ENCODE results near the gene ADCY10. TPM values are rescaled to one million over a fixed set of nuclear protein-coding genes. Genes with fewer than 3 reads are reported as not detected.

The ADCY10 gene, protein sequence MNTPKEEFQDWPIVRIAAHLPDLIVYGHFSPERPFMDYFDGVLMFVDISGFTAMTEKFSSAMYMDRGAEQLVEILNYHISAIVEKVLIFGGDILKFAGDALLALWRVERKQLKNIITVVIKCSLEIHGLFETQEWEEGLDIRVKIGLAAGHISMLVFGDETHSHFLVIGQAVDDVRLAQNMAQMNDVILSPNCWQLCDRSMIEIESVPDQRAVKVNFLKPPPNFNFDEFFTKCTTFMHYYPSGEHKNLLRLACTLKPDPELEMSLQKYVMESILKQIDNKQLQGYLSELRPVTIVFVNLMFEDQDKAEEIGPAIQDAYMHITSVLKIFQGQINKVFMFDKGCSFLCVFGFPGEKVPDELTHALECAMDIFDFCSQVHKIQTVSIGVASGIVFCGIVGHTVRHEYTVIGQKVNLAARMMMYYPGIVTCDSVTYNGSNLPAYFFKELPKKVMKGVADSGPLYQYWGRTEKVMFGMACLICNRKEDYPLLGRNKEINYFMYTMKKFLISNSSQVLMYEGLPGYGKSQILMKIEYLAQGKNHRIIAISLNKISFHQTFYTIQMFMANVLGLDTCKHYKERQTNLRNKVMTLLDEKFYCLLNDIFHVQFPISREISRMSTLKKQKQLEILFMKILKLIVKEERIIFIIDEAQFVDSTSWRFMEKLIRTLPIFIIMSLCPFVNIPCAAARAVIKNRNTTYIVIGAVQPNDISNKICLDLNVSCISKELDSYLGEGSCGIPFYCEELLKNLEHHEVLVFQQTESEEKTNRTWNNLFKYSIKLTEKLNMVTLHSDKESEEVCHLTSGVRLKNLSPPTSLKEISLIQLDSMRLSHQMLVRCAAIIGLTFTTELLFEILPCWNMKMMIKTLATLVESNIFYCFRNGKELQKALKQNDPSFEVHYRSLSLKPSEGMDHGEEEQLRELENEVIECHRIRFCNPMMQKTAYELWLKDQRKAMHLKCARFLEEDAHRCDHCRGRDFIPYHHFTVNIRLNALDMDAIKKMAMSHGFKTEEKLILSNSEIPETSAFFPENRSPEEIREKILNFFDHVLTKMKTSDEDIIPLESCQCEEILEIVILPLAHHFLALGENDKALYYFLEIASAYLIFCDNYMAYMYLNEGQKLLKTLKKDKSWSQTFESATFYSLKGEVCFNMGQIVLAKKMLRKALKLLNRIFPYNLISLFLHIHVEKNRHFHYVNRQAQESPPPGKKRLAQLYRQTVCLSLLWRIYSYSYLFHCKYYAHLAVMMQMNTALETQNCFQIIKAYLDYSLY (N-terminal part only)
- total RNA-seq (2014; rRNA removed; shearing (Covaris generic)) (not detected in 2 replicates), polyA plus RNA-seq (2016; fragmentation: Nextera tagmentation; extraction: Ambion mirVana) (not detected in 2 replicates)
- long read RNA-seq: 0 reads

DNA sequence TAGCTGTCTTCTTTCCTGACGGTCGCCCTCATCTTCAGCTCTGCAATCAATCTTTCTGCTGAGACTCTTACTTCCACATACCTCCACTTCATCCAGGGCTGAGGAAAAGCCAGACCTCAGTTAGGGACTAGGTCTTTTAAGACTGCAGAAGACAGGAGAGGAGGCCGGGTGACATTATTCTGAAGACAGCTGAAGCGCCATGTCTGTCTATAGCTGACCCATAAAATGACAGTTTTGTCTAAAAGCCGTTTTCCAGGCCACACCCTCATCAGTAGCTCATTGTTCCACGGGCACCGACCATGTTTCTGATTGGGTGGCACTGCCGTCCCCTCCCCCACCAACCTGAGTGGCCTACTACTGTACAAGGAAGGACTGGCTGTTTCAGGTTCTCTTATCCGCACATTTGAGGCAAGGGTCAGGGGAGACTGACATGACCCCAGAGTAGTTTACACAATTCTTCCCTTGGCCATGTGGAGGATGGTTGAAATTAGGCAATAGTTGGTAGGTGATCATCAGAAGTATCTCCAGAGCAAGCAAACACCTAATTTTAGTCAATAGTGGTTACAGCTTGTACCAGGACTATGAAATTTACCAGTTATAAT, at the start of gene ADCY10:
Gene ADCY10 (minus strand): TSS at position 240 of the 602 bp plus-strand sequence. CDS start 8,994 bp downstream, outside the sequence.
- peak within 1 kb of the TSS; percentile 25; the same call in 1 of the 2 replicates for H3K4me2 ChIP-seq
- H2AFZ ChIP-seq: no peak within 1 kb of the TSS
- H3F3A ChIP-seq (replicated peaks; ENCODE audit: low read depth): no peaks in the 10 kb centered on the region
- ATAC-seq (no peak), DNase-seq (ENCODE audit: low spot score) (peak; percentile 20)
- peaks cover 9% of the 10 kb centered on the region; the same call in 1 of the 2 replicates for H3K36me3 ChIP-seq (ENCODE audit: insufficient read depth)
- peak within 1 kb of the TSS; percentile 47 for H3K27ac ChIP-seq (ENCODE audit: low read depth)
- H3K27me3 Mint-ChIP-seq (ENCODE audit: insufficient read depth, low read depth, poor library complexity): peaks cover 1% of the 10 kb centered on the region
- no peaks in the 10 kb centered on the region for H4K20me1 ChIP-seq (replicated peaks; ENCODE audit: insufficient read depth)
- H3K4me1 ChIP-seq (ENCODE audit: insufficient read depth): peaks cover 27% of the 10 kb centered on the region
- peaks cover 14% of the 10 kb centered on the region for H3K36me3 Mint-ChIP-seq (ENCODE audit: low read depth)
- H3K9me2 ChIP-seq (ENCODE audit: insufficient read depth): no peaks in the 10 kb centered on the region
- H3K4me3 Mint-ChIP-seq: no peak within 1 kb of the TSS
- H3K4me1 Mint-ChIP-seq: peaks cover 19% of the 10 kb centered on the region
- no peaks in the 10 kb centered on the region for H3K27me3 ChIP-seq (ENCODE audit: insufficient read depth)
- H3K4me3 ChIP-seq: no peak within 1 kb of the TSS
- H3K9me3 Mint-ChIP-seq: peaks cover 18% of the 10 kb centered on the region
- no peak within 1 kb of the TSS for H3K27ac Mint-ChIP-seq
- H3K79me2 ChIP-seq (replicated peaks; ENCODE audit: insufficient read depth): no peaks in the 10 kb centered on the region
- TF ChIP-seq, protein P1, sequence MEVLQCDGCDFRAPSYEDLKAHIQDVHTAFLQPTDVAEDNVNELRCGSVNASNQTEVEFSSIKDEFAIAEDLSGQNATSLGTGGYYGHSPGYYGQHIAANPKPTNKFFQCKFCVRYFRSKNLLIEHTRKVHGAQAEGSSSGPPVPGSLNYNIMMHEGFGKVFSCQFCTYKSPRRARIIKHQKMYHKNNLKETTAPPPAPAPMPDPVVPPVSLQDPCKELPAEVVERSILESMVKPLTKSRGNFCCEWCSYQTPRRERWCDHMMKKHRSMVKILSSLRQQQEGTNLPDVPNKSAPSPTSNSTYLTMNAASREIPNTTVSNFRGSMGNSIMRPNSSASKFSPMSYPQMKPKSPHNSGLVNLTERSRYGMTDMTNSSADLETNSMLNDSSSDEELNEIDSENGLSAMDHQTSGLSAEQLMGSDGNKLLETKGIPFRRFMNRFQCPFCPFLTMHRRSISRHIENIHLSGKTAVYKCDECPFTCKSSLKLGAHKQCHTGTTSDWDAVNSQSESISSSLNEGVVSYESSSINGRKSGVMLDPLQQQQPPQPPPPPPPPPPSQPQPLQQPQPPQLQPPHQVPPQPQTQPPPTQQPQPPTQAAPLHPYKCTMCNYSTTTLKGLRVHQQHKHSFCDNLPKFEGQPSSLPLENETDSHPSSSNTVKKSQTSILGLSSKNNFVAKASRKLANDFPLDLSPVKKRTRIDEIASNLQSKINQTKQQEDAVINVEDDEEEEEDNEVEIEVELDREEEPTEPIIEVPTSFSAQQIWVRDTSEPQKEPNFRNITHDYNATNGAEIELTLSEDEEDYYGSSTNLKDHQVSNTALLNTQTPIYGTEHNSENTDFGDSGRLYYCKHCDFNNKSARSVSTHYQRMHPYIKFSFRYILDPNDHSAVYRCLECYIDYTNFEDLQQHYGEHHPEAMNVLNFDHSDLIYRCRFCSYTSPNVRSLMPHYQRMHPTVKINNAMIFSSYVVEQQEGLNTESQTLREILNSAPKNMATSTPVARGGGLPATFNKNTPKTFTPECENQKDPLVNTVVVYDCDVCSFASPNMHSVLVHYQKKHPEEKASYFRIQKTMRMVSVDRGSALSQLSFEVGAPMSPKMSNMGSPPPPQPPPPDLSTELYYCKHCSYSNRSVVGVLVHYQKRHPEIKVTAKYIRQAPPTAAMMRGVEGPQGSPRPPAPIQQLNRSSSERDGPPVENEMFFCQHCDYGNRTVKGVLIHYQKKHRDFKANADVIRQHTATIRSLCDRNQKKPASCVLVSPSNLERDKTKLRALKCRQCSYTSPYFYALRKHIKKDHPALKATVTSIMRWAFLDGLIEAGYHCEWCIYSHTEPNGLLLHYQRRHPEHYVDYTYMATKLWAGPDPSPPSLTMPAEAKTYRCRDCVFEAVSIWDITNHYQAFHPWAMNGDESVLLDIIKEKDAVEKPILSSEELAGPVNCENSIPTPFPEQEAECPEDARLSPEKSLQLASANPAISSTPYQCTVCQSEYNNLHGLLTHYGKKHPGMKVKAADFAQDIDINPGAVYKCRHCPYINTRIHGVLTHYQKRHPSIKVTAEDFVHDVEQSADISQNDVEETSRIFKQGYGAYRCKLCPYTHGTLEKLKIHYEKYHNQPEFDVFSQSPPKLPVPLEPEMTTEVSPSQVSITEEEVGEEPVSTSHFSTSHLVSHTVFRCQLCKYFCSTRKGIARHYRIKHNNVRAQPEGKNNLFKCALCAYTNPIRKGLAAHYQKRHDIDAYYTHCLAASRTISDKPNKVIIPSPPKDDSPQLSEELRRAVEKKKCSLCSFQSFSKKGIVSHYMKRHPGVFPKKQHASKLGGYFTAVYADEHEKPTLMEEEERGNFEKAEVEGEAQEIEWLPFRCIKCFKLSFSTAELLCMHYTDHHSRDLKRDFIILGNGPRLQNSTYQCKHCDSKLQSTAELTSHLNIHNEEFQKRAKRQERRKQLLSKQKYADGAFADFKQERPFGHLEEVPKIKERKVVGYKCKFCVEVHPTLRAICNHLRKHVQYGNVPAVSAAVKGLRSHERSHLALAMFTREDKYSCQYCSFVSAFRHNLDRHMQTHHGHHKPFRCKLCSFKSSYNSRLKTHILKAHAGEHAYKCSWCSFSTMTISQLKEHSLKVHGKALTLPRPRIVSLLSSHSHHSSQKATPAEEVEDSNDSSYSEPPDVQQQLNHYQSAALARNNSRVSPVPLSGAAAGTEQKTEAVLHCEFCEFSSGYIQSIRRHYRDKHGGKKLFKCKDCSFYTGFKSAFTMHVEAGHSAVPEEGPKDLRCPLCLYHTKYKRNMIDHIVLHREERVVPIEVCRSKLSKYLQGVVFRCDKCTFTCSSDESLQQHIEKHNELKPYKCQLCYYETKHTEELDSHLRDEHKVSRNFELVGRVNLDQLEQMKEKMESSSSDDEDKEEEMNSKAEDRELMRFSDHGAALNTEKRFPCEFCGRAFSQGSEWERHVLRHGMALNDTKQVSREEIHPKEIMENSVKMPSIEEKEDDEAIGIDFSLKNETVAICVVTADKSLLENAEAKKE (CRISPR knock-in tag; IDR thresholded peaks at IDR 0.05): no peak
- no peak for TF ChIP-seq ZNF331 (CRISPR knock-in tag; IDR thresholded peaks at IDR 0.05; ENCODE audit: low read depth)
- TF ChIP-seq POLR2AphosphoS5 (IDR thresholded peaks at IDR 0.05; ENCODE audit: low read depth): no peak
- no peak for TF ChIP-seq STAT1 (IDR thresholded peaks at IDR 0.05; ENCODE audit: unreplicated experiment)
- no peak for TF ChIP-seq JUNB (IDR thresholded peaks at IDR 0.05; ENCODE audit: unreplicated experiment)
- TF ChIP-seq ZNF114 (CRISPR knock-in tag; IDR thresholded peaks at IDR 0.05): no peak
- no peak for TF ChIP-seq EZH2 (IDR thresholded peaks at IDR 0.05; ENCODE audit: low read depth, unreplicated experiment)
- no peak for TF ChIP-seq NANOG (IDR thresholded peaks at IDR 0.05; ENCODE audit: borderline replicate concordance)
- TF ChIP-seq CREB1 (CRISPR knock-in tag; IDR thresholded peaks at IDR 0.05; ENCODE audit: low read depth): no peak
- no peak for TF ChIP-seq EZH2phosphoT487 (IDR thresholded peaks at IDR 0.05; ENCODE audit: unreplicated experiment)
- TF ChIP-seq, protein P2, sequence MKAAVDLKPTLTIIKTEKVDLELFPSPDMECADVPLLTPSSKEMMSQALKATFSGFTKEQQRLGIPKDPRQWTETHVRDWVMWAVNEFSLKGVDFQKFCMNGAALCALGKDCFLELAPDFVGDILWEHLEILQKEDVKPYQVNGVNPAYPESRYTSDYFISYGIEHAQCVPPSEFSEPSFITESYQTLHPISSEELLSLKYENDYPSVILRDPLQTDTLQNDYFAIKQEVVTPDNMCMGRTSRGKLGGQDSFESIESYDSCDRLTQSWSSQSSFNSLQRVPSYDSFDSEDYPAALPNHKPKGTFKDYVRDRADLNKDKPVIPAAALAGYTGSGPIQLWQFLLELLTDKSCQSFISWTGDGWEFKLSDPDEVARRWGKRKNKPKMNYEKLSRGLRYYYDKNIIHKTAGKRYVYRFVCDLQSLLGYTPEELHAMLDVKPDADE (IDR thresholded peaks at IDR 0.05): no peak
- TF ChIP-seq, protein P3, sequence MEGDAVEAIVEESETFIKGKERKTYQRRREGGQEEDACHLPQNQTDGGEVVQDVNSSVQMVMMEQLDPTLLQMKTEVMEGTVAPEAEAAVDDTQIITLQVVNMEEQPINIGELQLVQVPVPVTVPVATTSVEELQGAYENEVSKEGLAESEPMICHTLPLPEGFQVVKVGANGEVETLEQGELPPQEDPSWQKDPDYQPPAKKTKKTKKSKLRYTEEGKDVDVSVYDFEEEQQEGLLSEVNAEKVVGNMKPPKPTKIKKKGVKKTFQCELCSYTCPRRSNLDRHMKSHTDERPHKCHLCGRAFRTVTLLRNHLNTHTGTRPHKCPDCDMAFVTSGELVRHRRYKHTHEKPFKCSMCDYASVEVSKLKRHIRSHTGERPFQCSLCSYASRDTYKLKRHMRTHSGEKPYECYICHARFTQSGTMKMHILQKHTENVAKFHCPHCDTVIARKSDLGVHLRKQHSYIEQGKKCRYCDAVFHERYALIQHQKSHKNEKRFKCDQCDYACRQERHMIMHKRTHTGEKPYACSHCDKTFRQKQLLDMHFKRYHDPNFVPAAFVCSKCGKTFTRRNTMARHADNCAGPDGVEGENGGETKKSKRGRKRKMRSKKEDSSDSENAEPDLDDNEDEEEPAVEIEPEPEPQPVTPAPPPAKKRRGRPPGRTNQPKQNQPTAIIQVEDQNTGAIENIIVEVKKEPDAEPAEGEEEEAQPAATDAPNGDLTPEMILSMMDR (conservative IDR thresholded peaks at IDR 0.05; ENCODE audit: low read depth in 2 of 2): no peak

Data from GM23338 (cell line).